NB4 (cell line): Measurements from ENCODE around the gene CASZ1.

ENCODE experiments used
- DNase-seq: peaks from one replicate; pipeline ENCODE4 v3.0.0; 2010; ENCODE audit warnings: low read depth
- H3K4me3 ChIP-seq: one replicate; pipeline ENCODE4 v1.5.1; 2011; ENCODE audit warnings: mild to moderate bottlenecking, low read depth, low read length, moderate library complexity
- MYC ChIP-seq: IDR thresholded peaks from 2 replicates; pipeline ENCODE4 v1.6.1; 2011; ENCODE audit warnings: low read depth, low read length
- POLR2A ChIP-seq: IDR thresholded peaks from 2 replicates; pipeline ENCODE4 v1.6.1; 2011; ENCODE audit warnings: mild to moderate bottlenecking; ENCODE audit not compliant: insufficient read length; ENCODE audit errors: extremely low read depth
- TF ChIP-seq, protein P1 (sequence below): IDR thresholded peaks from 2 replicates; pipeline ENCODE4 v1.6.1; 2011; ENCODE audit warnings: low read depth, low read length
- TF ChIP-seq, protein P2 (sequence below): IDR thresholded peaks from one replicate; pipeline ENCODE4 v1.5.1; 2012; ENCODE audit warnings: low read depth, low read length

Gene CASZ1

GRCh38 chr1:10698726-10699469 lies 97.5 kb downstream of the CASZ1 start:
- TF ChIP-seq, protein P1, sequence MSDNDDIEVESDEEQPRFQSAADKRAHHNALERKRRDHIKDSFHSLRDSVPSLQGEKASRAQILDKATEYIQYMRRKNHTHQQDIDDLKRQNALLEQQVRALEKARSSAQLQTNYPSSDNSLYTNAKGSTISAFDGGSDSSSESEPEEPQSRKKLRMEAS = no peak
- TF ChIP-seq, protein P2, sequence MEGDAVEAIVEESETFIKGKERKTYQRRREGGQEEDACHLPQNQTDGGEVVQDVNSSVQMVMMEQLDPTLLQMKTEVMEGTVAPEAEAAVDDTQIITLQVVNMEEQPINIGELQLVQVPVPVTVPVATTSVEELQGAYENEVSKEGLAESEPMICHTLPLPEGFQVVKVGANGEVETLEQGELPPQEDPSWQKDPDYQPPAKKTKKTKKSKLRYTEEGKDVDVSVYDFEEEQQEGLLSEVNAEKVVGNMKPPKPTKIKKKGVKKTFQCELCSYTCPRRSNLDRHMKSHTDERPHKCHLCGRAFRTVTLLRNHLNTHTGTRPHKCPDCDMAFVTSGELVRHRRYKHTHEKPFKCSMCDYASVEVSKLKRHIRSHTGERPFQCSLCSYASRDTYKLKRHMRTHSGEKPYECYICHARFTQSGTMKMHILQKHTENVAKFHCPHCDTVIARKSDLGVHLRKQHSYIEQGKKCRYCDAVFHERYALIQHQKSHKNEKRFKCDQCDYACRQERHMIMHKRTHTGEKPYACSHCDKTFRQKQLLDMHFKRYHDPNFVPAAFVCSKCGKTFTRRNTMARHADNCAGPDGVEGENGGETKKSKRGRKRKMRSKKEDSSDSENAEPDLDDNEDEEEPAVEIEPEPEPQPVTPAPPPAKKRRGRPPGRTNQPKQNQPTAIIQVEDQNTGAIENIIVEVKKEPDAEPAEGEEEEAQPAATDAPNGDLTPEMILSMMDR = no peak
- TF ChIP-seq POLR2A (no peak), MYC (no peak)
- DNase-seq = peak; percentile 33
- H3K4me3 ChIP-seq = no peak overlapping the region

- no peak for DNase-seq
- TF ChIP-seq, protein P2 = no peak
- TF ChIP-seq, protein P1 = no peak
- no peak for TF ChIP-seq POLR2A
- TF ChIP-seq MYC = no peak
- H3K4me3 ChIP-seq = no peak overlapping the region
These were observed 98.8 kb downstream of the CASZ1 start for GRCh38 chr1:10697621-10698160.

DNA sequence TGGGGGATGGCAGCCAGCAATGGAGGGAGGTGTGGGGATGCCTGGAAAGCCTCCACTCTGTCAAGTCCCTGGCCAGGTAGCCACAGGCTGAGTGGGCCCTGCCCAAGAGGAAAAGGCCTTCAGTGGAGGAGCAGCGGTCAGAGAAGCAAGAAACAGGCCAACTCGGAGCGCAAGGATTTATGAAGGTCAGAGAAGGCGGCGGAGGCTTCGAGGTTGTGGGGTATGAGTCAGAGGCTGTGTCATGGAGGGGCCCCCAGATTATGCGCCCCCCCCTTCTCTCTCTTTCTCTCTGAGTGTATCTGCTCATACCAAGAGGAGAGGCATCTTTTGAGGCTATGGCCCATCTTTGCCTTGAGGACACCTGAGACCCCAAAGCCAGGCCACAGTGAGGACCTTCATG lies 99.5 kb downstream of the CASZ1 start:
- H3K4me3 ChIP-seq = no peak overlapping the region
- DNase-seq = peak; percentile 32
- TF ChIP-seq, protein P1 = no peak
- TF ChIP-seq, protein P2 = no peak
- TF ChIP-seq POLR2A = no peak
- no peak for TF ChIP-seq MYC

DNA sequence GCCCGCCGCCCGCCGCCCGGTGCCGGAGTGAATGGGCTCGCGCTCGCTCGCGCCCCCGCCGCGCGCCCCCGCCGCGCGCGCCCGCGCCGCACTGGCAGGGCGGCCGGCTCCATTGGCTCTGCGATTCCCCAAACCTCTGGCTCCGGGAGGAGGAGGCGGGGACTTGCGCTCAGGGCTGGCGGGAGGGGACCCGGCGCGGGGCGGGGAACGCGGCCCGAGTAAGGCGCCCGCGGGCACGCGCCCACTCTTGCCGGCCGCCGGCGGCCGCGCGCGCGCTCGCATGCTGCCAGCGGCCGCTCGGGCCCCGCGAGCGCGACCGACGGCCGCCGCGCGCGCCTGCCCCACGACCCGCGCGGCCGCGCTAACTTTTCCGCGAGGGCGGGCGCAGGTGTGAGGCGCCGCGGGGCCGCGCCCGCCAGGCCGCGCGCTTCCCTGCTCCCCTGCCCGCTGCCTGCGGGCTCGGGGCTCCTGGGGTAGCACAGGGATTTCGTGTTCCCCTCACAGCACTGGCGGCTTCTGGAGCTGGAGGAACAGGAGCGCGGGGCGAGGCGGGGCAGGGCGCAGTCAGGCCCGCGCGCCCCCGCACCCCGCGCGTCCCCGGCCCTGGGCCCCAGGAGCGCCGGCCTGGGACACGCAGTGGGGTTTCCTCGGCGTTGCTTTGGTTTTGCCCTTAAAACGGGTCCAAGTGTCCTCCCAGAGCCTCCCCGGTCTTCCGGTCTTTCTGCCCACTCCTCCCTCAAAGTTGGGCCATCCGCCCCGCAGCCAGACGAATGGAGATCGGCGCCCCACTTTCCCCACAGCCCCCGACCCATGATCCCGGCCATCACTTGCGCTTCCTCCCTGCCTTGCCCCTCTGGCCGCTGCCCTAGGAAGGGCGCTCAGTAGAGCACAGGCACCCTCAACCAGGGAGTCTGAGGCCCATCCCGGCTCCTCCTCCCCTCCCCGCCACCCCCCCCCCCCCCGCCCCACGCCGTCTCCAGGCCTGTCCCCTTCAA lies 101.5 kb downstream of the CASZ1 start:
- TF ChIP-seq, protein P2 = no peak
- TF ChIP-seq, protein P1 = no peak
- no peak for TF ChIP-seq POLR2A
- TF ChIP-seq MYC = no peak
- no peak overlapping the region for H3K4me3 ChIP-seq
- peak; percentile 89 for DNase-seq

- DNase-seq = peak; percentile 75
- peak overlapping the region; percentile 66 for H3K4me3 ChIP-seq
These were observed 102.2 kb downstream of the CASZ1 start for GRCh38 chr1:10694274-10694632.

More at GRCh38 chr1:10694274-10694632, 102.2 kb downstream of the CASZ1 start:
- TF ChIP-seq, protein P1 = no peak
- TF ChIP-seq, protein P2 = no peak
- TF ChIP-seq MYC (no peak), POLR2A (no peak)
